GM12874 (cell line): ENCODE data around the gene TEAD1.

Experiments
- CTCF ChIP-seq: IDR thresholded peaks from 2 replicates; pipeline ENCODE4 v1.5.1; 2011; ENCODE audit warnings: low read depth, mild to moderate bottlenecking, control low read depth, low read length, moderate library complexity; ENCODE audit not compliant: insufficient read depth

The TEAD1 gene

DNA sequence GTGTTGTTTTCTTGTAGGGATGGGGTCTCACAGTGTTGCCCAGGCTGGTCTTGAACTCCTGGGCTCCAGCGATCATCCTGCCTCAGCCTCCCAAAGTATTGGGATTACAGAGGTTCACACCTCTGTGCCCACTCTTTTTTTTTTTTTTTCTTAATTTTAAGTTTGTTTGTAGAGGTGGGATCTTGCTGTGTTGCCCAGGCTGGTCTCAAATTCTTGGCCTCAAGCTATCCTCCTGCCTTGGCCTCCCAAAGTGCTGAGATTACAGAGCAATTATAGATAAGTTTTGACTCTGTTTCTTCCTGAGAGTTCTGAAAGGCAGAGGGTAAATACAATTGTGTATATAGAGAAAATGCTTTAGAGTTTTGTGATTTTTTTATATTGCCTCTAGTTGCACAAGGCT, 160.4 kb downstream of the TEAD1 start:
- TF ChIP-seq CTCF: no peak

DNA sequence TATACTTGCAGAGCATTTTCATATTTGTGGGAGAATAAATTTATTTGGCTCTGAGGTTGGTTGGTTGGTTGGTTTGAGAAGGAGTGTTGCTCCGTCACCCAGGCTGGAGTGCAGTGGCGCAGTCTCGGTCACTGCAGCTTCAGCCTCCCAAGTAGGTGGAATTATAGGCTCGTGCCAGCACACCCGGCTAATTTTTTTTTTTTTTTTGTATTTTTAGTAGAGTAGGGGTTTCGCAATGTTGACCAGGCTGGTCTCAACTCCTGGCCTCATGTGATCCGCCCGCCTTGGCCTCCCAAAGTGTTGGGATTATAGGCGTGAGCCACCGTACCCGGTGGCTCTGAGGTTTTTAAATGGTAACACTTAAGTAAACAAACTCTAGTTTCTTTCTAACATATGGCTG, 161.1 kb downstream of the TEAD1 start:
- no peak for TF ChIP-seq CTCF

DNA sequence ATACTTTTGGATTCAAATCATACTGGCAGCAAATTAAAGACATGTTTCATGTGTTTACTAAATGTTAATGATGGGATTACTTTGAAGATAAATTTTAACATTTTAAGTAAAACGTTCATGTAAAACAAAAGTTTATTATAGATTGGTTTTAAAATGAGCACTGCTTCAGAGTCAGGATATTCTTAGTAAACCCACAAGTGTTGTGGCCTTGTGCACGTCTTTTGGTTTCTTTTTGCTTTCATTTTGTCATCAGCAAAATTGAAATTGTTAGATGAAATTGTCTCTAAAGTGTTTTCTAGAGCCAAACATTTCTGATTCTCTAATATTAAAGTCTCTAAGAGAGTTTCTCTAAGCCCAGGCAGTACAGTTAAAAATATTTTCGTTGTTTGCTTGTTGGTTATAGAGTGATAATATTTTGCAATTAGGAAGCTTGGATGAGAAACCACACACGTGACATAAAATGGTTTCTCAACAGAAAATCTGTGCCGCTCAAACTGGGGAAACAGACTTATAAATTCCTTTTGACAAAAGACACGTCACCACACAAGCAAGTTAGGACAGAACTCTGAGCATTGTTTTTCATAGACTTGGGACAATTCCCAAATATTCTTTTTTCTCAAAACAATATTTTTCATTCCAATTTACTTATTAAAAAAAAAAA, 164.4 kb downstream of the TEAD1 start:
- no peak for TF ChIP-seq CTCF

GRCh38 chr11:12840871-12841660, 166.8 kb downstream of the TEAD1 start:
- no peak for TF ChIP-seq CTCF

DNA sequence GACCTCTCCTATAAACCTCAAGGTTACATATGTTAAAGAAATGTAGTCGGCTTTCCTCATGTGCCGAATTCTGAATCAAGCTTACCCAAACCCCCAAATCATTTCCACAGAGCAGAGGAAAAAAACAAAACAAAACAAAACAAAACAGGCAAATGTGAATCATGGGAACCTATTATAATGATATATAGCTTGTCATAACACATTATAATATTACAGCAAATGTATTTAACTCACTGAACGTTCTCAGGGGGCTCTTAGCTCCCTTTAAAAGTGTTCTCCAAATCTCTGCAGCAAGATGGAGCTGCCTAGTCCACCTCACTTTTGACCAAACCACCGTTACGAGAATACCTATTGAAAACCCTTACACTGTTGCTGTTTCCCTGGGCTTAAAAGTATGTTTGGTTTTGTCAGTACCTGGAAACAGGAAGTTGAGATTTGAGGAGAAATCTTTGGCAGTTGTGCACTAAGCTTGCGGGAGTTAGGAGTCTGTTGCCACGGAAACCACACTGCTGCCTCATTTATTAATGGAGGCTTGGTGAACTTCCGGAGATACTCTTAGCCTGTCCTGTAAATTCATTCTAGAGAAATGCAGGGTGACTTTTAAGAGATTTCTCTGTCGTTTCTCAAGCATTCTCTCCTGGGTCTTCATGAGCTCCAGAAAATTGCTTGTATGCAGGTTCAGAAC, 167.9 kb downstream of the TEAD1 start:
- TF ChIP-seq CTCF: no peak

DNA sequence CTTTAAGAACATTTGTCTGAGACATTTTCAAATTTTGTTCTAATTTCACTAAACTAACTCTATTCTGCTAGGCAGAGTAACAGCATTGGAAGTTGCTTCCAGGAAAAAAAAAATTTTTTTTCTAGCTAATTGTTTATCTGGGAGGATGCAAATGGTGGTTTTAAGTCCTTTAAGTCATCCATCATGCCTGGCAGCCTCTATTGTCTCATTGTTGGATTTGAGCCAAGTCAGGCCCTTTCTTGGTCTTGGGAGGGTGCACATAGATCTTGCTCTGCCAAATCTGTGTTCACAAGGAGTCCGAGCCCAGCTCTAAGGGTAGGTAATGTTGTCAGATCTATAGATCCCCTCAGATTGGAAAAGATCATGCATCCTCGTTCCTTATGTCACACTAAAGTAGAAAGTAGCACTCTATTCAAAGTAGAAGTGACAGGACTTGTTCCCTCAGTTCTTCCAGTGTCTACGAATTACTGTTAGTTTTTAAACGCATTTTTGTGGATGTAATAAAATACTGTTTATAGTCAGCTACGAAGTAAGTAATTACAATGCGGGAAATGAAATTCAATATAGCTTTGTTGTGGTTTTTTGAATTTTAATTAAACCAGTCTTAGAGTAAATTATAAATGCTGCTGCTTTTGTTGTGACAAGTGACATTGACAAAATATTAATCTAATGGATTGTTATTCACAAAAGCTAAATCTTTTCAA, 168.9 kb downstream of the TEAD1 start:
- TF ChIP-seq CTCF: no peak

GRCh38 chr11:12845163-12845562, 170.9 kb downstream of the TEAD1 start:
- TF ChIP-seq CTCF: no peak
